ENCODE data around the gene HPSE2.

GRCh38 chr10:98587156-98587837, 648.4 kb downstream of the HPSE2 start:
- TF ChIP-seq CTCF (conservative IDR thresholded peaks at IDR 0.05; ENCODE audit: low read depth in 2 of 2), result no peak
- TF ChIP-seq POLR2AphosphoS5 (IDR thresholded peaks at IDR 0.05; ENCODE audit: low read depth), result no peak
- no peak for TF ChIP-seq EZH2 (IDR thresholded peaks at IDR 0.05; ENCODE audit: low read depth, unreplicated experiment)
- no peak for TF ChIP-seq CREB1 (CRISPR knock-in tag; IDR thresholded peaks at IDR 0.05; ENCODE audit: low read depth)
- TF ChIP-seq ETS1 (IDR thresholded peaks at IDR 0.05), result no peak
- no peak for TF ChIP-seq JUNB (IDR thresholded peaks at IDR 0.05; ENCODE audit: unreplicated experiment)
- TF ChIP-seq EZH2phosphoT487 (IDR thresholded peaks at IDR 0.05; ENCODE audit: unreplicated experiment), result no peak
- TF ChIP-seq ZNF462 (CRISPR knock-in tag; IDR thresholded peaks at IDR 0.05), result no peak
- TF ChIP-seq REST (IDR thresholded peaks at IDR 0.05; ENCODE audit: unreplicated experiment), result no peak
- TF ChIP-seq ZNF114 (CRISPR knock-in tag; IDR thresholded peaks at IDR 0.05), result no peak
- no peak for TF ChIP-seq NANOG (IDR thresholded peaks at IDR 0.05; ENCODE audit: borderline replicate concordance)
- no peak for TF ChIP-seq ZNF331 (CRISPR knock-in tag; IDR thresholded peaks at IDR 0.05; ENCODE audit: low read depth)

All from GM23338 (cell line).